Upper lobe of left lung (tissue), 6 donors: ENCODE measurements around the gene MFSD2A. TPM values are rescaled to one million over a fixed set of nuclear protein-coding genes. Genes with fewer than 3 reads are reported as not detected.

ENCODE experiments used
- ATAC-seq, 2 donors: fragments of 200-7000 bp; cut with Tn5 transposase; one replicate each; pipeline ENCODE4 v1.9.1; 2022; ENCODE audit warnings: mild to moderate bottlenecking in 2 of 2, moderate library complexity in 2 of 2; ENCODE audit not compliant: low FRiP score in 2 of 2
- DNase-seq, 2 donors: peaks; one replicate each; pipeline ENCODE4 v3.0.0-alpha.2; 2019 to 2020
- H3K27ac ChIP-seq, 4 donors: fragments of 200-600 bp; sonication (generic); one replicate each; pipeline ENCODE4 v1.5.1; 2016 to 2019
- H3K27me3 ChIP-seq, 4 donors: fragments of 200-600 bp; sonication (generic); one replicate each; pipeline ENCODE4 v1.5.1; 2017 to 2019
- H3K36me3 ChIP-seq, 4 donors: fragments of 200-600 bp; sonication (generic); one replicate each; pipeline ENCODE4 v1.5.1; 2016 to 2019
- H3K4me1 ChIP-seq, 4 donors: fragments of 200-600 bp; sonication (generic); one replicate each; pipeline ENCODE4 v1.5.1; 2018 to 2019
- H3K4me3 ChIP-seq, 4 donors: fragments of 200-600 bp; sonication (generic); one replicate each; pipeline ENCODE4 v1.5.1; 2017 to 2019; ENCODE audit warnings: mild to moderate bottlenecking in 2 of 4, moderate library complexity in 1 of 4
- H3K9me3 ChIP-seq, 4 donors: fragments of 200-600 bp; sonication (generic); one replicate each; pipeline ENCODE4 v1.5.1; 2018 to 2019
- CTCF ChIP-seq, 6 experiments: fragments of 450-650 bp in 4 of 6; fragments of 200-600 bp in 2 of 6; sonication (generic) in 2 of 6; IDR thresholded peaks; one replicate each; pipeline ENCODE4 v1.5.1; 2016 to 2019; ENCODE audit warnings: antibody characterized with exemption in 6 of 6
- EP300 ChIP-seq, 4 donors: sonication (generic); formaldehyde crosslinking; IDR thresholded peaks; one replicate each; pipeline ENCODE4 v1.5.1; 2017; ENCODE audit warnings: antibody characterized with exemption in 4 of 4, control low read depth in 2 of 4
- POLR2A ChIP-seq, 4 donors: fragments of 450-650 bp; IDR thresholded peaks; one replicate each; pipeline ENCODE4 v1.5.1; 2016 to 2017; ENCODE audit warnings: antibody characterized with exemption in 4 of 4, mild to moderate bottlenecking in 2 of 4
- POLR2AphosphoS5 ChIP-seq, 2 donors: sonication (generic); formaldehyde crosslinking; IDR thresholded peaks; one replicate each; pipeline ENCODE4 v1.5.1; 2017; ENCODE audit warnings: antibody characterized with exemption in 2 of 2
- whole genome bisulfite sequencing, 2 donors: methylation state at CpG; one replicate each; pipeline ENCODE4 v1.1.5; 2017 to 2018; 5-methylcytosine and 5-hydroxymethylcytosine counted together
- total RNA-seq, 6 donors: library from RNA; depleted of rRNA in 4 of 6; stranded (reverse); fragments of >200 nt in 4 of 6; gene quantifications; one replicate each; pipeline versions ENCODE4 v1.1.0 to v1.2.1, GENCODE V29; 2016 to 2021
- donor health status: DM: no; HTN: no; CAD: no; lungs with moderate emphysema.
- donor health status: DM: no; HTN: yes; CAD: no; lungs with severe emphysema.

Gene MFSD2A
- total RNA-seq, 6 donors from 2014 or later, result 63.9 to 196 (median 109) TPM

GRCh38 chr1:39915499-39916129, 39.3 kb upstream of the MFSD2A start:
- H3K27me3 ChIP-seq, result no peaks in the 10 kb centered on the region
- WGBS, 2 donors, result 75 to 78% methylated on average over 5 to 6 of the region's 6 CpGs
- H3K36me3 ChIP-seq, result no peaks in the 10 kb centered on the region
- no peak for DNase-seq
- TF ChIP-seq POLR2A (IDR thresholded peaks at IDR 0.05) (no peak), CTCF (IDR thresholded peaks at IDR 0.05) (no peak), EP300 (IDR thresholded peaks at IDR 0.05) (no peak), POLR2AphosphoS5 (IDR thresholded peaks at IDR 0.05) (no peak)
- ATAC-seq, result no peak
- H3K27ac ChIP-seq, result no peak overlapping the region
- H3K4me1 ChIP-seq, result no peaks in the 10 kb centered on the region
- no peaks in the 10 kb centered on the region for H3K9me3 ChIP-seq
- H3K4me3 ChIP-seq, result no peak overlapping the region

GRCh38 chr1:39917825-39918224, 37.1 kb upstream of the MFSD2A start:
- Histone ChIP-seq H3K36me3 (no peaks in the 10 kb centered on the region), H3K4me1 (no peaks in the 10 kb centered on the region), H3K27ac (no peak overlapping the region), H3K9me3 (no peaks in the 10 kb centered on the region), H3K27me3 (no peaks in the 10 kb centered on the region), H3K4me3 (no peak overlapping the region)
- no peak for DNase-seq
- WGBS, 2 donors, result 97% methylated on average over 2 of the region's 2 CpGs
- ATAC-seq, result no peak
- TF ChIP-seq POLR2A (IDR thresholded peaks at IDR 0.05) (no peak), POLR2AphosphoS5 (IDR thresholded peaks at IDR 0.05) (no peak), EP300 (IDR thresholded peaks at IDR 0.05) (no peak), CTCF (IDR thresholded peaks at IDR 0.05) (no peak)

- TF ChIP-seq POLR2AphosphoS5 (IDR thresholded peaks at IDR 0.05), result no peak
- TF ChIP-seq CTCF (IDR thresholded peaks at IDR 0.05), result peak; percentile 12 to 78 (median 54)
- Histone ChIP-seq H3K4me1 (no peaks in the 10 kb centered on the region), H3K27ac (no peak overlapping the region), H3K27me3 (no peaks in the 10 kb centered on the region), H3K4me3 (no peak overlapping the region), H3K36me3 (no peaks in the 10 kb centered on the region), H3K9me3 (no peaks in the 10 kb centered on the region)
- DNase-seq, result peak in 1 of 2 donors; percentile 45
- WGBS, 2 donors, result 25 to 31% methylated on average over 3 of the region's 3 CpGs
- ATAC-seq, result peak; percentile 83 to 90
Observed at GRCh38 chr1:39919545-39919944, 35.4 kb upstream of the MFSD2A start.

- Histone ChIP-seq H3K36me3 (no peaks in the 10 kb centered on the region), H3K4me1 (peaks cover 0 to 18% (median 5%) of the 10 kb centered on the region in 4 donors), H3K27ac (no peak overlapping the region), H3K9me3 (no peaks in the 10 kb centered on the region), H3K4me3 (no peak overlapping the region), H3K27me3 (no peaks in the 10 kb centered on the region)
- TF ChIP-seq POLR2A (IDR thresholded peaks at IDR 0.05) (no peak), EP300 (IDR thresholded peaks at IDR 0.05) (no peak), POLR2AphosphoS5 (IDR thresholded peaks at IDR 0.05) (no peak), CTCF (IDR thresholded peaks at IDR 0.05) (no peak)
- DNase-seq, result peak in 1 of 2 donors; percentile 76
- ATAC-seq, result no peak
- WGBS, 2 donors, result 42 to 78% methylated on average over 13 to 18 of the region's 25 CpGs
Observed at GRCh38 chr1:39922251-39922688, 32.7 kb upstream of the MFSD2A start.
